Measurements from ENCODE around the gene LRRC4B.

The LRRC4B gene

GRCh38 chr19:50568728-50569698, 778 bp upstream of the LRRC4B start:
- TF ChIP-seq, protein P1, sequence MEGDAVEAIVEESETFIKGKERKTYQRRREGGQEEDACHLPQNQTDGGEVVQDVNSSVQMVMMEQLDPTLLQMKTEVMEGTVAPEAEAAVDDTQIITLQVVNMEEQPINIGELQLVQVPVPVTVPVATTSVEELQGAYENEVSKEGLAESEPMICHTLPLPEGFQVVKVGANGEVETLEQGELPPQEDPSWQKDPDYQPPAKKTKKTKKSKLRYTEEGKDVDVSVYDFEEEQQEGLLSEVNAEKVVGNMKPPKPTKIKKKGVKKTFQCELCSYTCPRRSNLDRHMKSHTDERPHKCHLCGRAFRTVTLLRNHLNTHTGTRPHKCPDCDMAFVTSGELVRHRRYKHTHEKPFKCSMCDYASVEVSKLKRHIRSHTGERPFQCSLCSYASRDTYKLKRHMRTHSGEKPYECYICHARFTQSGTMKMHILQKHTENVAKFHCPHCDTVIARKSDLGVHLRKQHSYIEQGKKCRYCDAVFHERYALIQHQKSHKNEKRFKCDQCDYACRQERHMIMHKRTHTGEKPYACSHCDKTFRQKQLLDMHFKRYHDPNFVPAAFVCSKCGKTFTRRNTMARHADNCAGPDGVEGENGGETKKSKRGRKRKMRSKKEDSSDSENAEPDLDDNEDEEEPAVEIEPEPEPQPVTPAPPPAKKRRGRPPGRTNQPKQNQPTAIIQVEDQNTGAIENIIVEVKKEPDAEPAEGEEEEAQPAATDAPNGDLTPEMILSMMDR (conservative IDR thresholded peaks at IDR 0.05; ENCODE audit: low read depth) = no peak
- no peak overlapping the region for H3K27ac ChIP-seq
- POLR2A ChIA-PET (ENCODE audit: low non-redundant PET) = no interaction called here
- CTCF ChIA-PET = interaction anchor here (0.6 to 0.9 kb wide), 4 partner anchors 12 to 156 kb away, joined by 3 to 4 read pairs (median 3); no protein-coding TSS in a partner anchor
- DNase-seq (ENCODE audit: low spot score) = no peak

DNA sequence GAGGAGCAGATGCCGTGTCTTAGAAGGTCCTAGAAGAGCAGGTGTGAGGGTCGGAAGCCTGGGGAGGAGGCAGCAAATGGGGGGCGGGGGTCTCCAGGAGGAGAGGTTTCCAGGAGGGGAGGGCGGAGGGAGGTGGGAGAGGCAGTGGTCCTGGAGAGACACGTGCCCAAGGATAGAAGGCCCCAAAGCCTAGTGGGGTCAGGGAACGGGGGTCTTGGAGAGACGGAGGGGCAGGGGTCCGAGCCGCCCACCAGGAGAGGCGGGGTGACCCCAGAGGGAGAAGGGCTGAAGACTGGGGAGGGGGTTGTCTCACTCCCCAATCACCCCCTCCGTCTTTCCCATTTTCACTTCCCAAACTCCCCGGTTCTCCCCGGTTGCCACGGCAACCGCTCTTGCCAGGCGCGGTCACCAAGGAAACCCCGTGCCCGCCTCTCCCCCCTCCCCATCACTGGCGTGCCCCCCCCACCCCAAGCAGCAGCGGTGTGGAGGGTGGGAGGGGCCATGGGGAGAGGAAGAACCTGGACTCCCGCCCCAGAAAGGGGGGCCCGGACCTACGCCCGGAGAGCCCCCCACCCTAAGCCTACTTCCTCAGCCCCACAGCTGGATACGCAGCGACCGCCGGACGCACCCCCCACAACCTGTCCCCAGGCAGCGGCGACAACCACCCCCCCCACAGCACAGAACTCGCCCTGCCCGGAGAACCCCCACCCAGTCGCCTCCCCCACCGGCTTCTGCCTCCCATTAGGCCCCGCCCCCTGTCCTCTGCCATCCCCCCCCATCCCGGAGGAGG, 988 bp downstream of the LRRC4B start:
- DNase-seq (ENCODE audit: low spot score) = no peak
- ChIA-PET CTCF (interaction anchor here (0.6 kb wide), 1 partner anchor 98 kb away, joined by 3 read pairs; no protein-coding TSS in a partner anchor), POLR2A (ENCODE audit: low non-redundant PET) (no interaction called here)
- H3K27ac ChIP-seq = no peak overlapping the region
- TF ChIP-seq, protein P1 (conservative IDR thresholded peaks at IDR 0.05; ENCODE audit: low read depth) = no peak

DNA sequence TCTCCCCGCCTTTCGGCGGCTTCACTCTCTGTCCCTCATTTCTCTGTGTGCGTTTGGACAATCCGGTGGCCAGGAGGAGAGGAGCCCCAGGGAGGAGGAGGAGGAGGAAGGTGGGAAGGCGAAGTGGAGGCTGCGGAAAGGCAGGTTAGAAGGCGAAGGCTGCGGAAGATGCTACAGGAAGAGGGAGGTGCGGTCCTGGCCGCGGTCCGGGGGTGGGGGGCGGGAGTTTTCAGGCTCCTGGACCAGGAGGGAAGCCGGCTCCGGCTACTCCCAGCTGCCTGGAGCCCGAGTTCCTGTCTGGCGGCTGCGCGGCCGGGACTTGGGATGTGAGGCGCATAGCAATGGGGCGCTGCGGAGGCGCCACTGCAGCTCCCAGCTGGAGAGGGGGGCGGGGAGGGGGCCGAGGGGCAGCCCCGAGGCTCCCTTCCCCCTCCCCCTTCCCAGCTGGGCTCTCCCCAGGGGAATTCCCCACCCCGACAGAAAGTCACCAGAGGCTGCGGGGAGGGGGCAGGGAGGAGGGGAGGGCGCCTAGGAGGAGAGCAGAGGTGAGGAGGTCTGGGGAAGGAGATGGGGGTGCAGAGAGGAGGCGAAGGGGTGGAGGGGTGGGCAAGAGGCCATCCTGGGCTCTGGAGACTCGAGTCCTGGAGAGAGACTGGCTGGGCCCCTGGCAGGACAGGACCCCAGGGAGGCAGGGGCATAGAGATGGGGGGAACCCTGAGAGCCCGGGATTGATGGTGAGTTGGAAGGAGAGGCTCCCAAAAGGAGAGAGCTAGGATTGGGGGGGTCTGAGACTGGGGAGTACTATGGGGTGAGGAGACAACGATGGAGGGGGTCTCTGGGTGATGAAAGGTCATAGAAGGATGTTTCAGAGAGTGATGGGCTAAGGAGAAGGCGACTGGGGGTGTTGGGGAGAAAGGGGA, 2.0 kb downstream of the LRRC4B start:
- no peak for DNase-seq (ENCODE audit: low spot score)
- H3K27ac ChIP-seq = no peak overlapping the region
- ChIA-PET POLR2A (ENCODE audit: low non-redundant PET) (no interaction called here), CTCF (interaction anchor here (0.6 to 0.9 kb wide), 3 partner anchors 10 to 99 kb away, joined by 3 read pairs; no protein-coding TSS in a partner anchor)
- TF ChIP-seq, protein P1 (conservative IDR thresholded peaks at IDR 0.05; ENCODE audit: low read depth) = no peak

DNA sequence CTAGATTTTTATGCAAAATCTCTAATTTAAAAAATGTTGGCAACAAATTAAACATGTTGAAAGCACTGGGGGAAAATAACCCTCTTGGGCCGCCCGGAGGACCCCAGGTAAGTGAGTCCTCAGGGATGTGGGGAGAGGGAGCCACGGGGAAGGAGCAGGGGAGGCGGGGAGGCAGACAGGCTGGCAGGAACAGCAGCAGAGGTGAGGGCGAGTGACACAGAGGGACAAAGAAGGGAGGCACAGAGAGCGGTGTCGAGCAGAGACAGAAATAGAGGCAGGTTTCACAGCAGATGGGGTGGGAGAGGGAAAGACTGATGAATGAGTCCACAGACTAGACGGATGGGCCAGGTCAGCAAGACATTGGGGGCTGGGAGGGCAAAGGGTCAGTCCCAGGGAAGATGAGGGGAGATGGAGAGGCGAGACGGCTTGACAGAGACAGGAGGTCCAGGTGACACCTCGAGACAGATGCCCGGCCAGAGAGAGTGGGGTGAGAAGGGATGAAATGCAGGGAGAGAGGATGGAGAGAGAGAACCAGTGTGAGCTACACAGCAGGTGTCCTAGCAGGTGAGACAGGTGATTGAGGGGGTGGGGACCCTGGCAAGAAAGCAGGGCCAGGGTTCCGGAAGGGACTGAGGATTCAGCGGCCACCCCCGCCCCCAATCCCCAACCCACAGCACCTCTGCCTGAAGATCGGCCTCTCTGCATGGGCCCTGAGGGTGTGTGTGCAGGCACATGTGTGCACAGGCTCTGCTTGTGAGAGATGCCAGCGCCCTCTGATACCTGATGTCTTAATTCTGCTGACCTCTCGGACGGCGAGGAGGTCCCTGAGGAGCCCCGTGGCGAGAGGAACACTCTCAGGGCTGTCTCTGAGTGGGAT, 3.8 kb downstream of the LRRC4B start:
- ChIA-PET CTCF (interaction anchor here (0.6 kb wide), 1 partner anchor 169 kb away, joined by 3 read pairs; no protein-coding TSS in a partner anchor), POLR2A (ENCODE audit: low non-redundant PET) (no interaction called here)
- no peak for DNase-seq (ENCODE audit: low spot score)
- TF ChIP-seq, protein P1 (conservative IDR thresholded peaks at IDR 0.05; ENCODE audit: low read depth) = no peak
- no peak overlapping the region for H3K27ac ChIP-seq

- no peak for DNase-seq (ENCODE audit: low spot score)
- TF ChIP-seq, protein P1 (conservative IDR thresholded peaks at IDR 0.05; ENCODE audit: low read depth) = no peak
- ChIA-PET CTCF (no interaction called here), POLR2A (ENCODE audit: low non-redundant PET) (no interaction called here)
- H3K27ac ChIP-seq = no peak overlapping the region
Observed at GRCh38 chr19:50563597-50563996, 4.6 kb downstream of the LRRC4B start.

Data from RWPE1 (cell line).